NCI-H1105 (cell line): ENCODE measurements around the gene SMAD3.

Experiments used
- DNase-seq: peaks from one replicate; lab custom pipeline; 2025; lab: John Stamatoyannopoulos, UW

SMAD3 gene

DNA sequence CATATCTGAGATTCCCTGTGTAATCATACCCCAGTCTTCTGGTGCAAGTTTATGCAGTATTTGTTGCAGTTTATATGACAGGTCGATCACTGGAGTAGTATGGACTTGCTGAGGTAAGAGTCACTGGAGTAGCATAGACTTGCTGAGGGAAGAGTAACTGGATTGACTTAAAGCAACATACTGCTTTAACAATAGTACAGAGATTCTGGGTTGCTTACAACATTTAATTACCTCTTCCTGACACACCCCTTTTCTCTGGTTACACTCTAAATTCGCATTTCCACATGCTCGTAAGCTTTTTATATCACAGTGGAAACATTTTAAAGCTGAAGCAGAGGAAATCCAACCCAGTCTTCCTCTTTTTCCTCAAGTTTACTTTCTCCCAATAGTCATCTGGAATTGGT is 177.3 kb downstream of the SMAD3 start:
- no peak for DNase-seq
